B cell (primary cell): ENCODE results near the gene TBC1D2. TPM values are rescaled to one million over a fixed set of nuclear protein-coding genes. Genes with fewer than 3 reads are reported as not detected.

ENCODE experiments used
- ATAC-seq: fragments of 200-7000 bp; cut with Tn5 transposase; one replicate; pipeline ENCODE4 v1.10.0; 2021; ENCODE audit warnings: low read depth, mild to moderate bottlenecking, moderate number of reproducible peaks, moderate library complexity
- CTCF ChIA-PET: fragments of 350-600 bp; sonication (Branson Sonifier 250); formaldehyde crosslinking; loops from one replicate; lab custom pipeline; 2021; ENCODE audit warnings: antibody characterized with exemption, inconsistent platforms; lab: Charles Lee
- POLR2A ChIA-PET: fragments of 350-600 bp; sonication (Branson Sonifier 250); formaldehyde crosslinking; loops from one replicate; lab custom pipeline; 2021; ENCODE audit warnings: antibody characterized with exemption; lab: Charles Lee
- DNase-seq: peaks from one replicate; pipeline ENCODE4 v3.0.0; 2013
- H2AFZ ChIP-seq: 2 replicates; pipeline ENCODE4 v1.6.1; 2012; ENCODE audit warnings: mild to moderate bottlenecking, low read depth, low read length; ENCODE audit not compliant: insufficient read depth, poor library complexity, severe bottlenecking
- H3K27ac ChIP-seq, 2 donors: 1 replicate in 1 of 2; 2 replicates in 1 of 2; pipeline ENCODE4 v1.5.1; 2012 to 2013; ENCODE audit warnings: low read length in 2 of 2, mild to moderate bottlenecking in 2 of 2, moderate library complexity in 1 of 2
- H3K27me3 ChIP-seq, 4 experiments: fragments of 200-600 bp in 1 of 4; sonication (generic) in 1 of 4; replicated peaks in 1 of 4; 1 replicate in 2 of 4; 2 replicates in 2 of 4; pipeline versions ENCODE4 v1.6.1 to v1.7.0; 2013 to 2016; ENCODE audit warnings: low read length in 3 of 4, mild to moderate bottlenecking in 2 of 4, mixed read lengths in 1 of 4, moderate library complexity in 1 of 4; ENCODE audit not compliant: insufficient read depth in 4 of 4, control insufficient read depth in 3 of 4; ENCODE audit errors: control extremely low read depth in 1 of 4
- H3K36me3 ChIP-seq, 2 experiments: replicated peaks in 1 of 2; 1 replicate in 1 of 2; 2 replicates in 1 of 2; pipeline versions ENCODE4 v1.6.1 to v1.7.1; 2013; ENCODE audit warnings: low read length in 1 of 2; ENCODE audit not compliant: insufficient read depth in 2 of 2, control insufficient read depth in 1 of 2; ENCODE audit errors: control extremely low read depth in 1 of 2, extremely low read depth in 1 of 2
- H3K4me1 ChIP-seq, 2 donors: fragments of 200-600 bp in 1 of 2; sonication (generic) in 1 of 2; 1 replicate in 1 of 2; 2 replicates in 1 of 2; pipeline versions ENCODE4 v1.5.1 to v1.6.1; 2013 to 2017; ENCODE audit warnings: low read length in 2 of 2; ENCODE audit not compliant: control insufficient read depth in 2 of 2, insufficient read depth in 2 of 2
- H3K4me2 ChIP-seq: replicated peaks from 2 replicates; pipeline ENCODE3; 2012; ENCODE audit warnings: mild to moderate bottlenecking, low read depth, low read length; ENCODE audit not compliant: poor library complexity, severe bottlenecking
- H3K4me3 ChIP-seq, 5 experiments: fragments of 200-600 bp in 1 of 5; sonication (generic) in 1 of 5; 1 replicate in 3 of 5; 2 replicates in 2 of 5; pipeline versions ENCODE4 v1.5.1 to v1.7.0; 2011 to 2016; ENCODE audit warnings: low read length in 4 of 5, mild to moderate bottlenecking in 4 of 5, low read depth in 2 of 5, control low read depth in 1 of 5, moderate library complexity in 1 of 5; ENCODE audit not compliant: insufficient read depth in 1 of 5; ENCODE audit errors: control extremely low read depth in 1 of 5, extremely low read depth in 1 of 5
- H3K79me2 ChIP-seq: fragments of 200-600 bp; sonication (generic); one replicate; pipeline ENCODE4 v1.6.0; 2016; ENCODE audit warnings: low read length; ENCODE audit not compliant: control insufficient read depth, insufficient read depth
- H3K9ac ChIP-seq: fragments of 200-600 bp; sonication (generic); 2 replicates; pipeline ENCODE4 v1.6.1; 2017; ENCODE audit warnings: mild to moderate bottlenecking, low read length, moderate library complexity
- H3K9me3 ChIP-seq, 3 donors: one replicate each; pipeline versions ENCODE4 v1.6.1 to v1.7.1; 2013; ENCODE audit warnings: low read length in 2 of 3; ENCODE audit not compliant: control insufficient read depth in 2 of 3, insufficient read depth in 1 of 3; ENCODE audit errors: control extremely low read depth in 1 of 3
- H4K20me1 ChIP-seq: 2 replicates; pipeline ENCODE4 v1.6.0; 2012; ENCODE audit warnings: mild to moderate bottlenecking, low read length; ENCODE audit not compliant: insufficient read depth, control insufficient read depth, poor library complexity, severe bottlenecking
- H3K27ac Mint-ChIP-seq: one replicate; pipeline ENCODE4 v1.8.0; 2021; ENCODE audit warnings: mixed read lengths
- H3K27me3 Mint-ChIP-seq: one replicate; pipeline ENCODE4 v1.8.0; 2021; ENCODE audit warnings: mixed read lengths
- H3K4me1 Mint-ChIP-seq: one replicate; pipeline ENCODE4 v1.8.0; 2021; ENCODE audit warnings: mixed read lengths
- H3K4me3 Mint-ChIP-seq: one replicate; pipeline ENCODE4 v1.8.0; 2021; ENCODE audit warnings: mixed read lengths
- H3K9me3 Mint-ChIP-seq: one replicate; pipeline ENCODE4 v1.8.0; 2022; ENCODE audit warnings: mixed read lengths; ENCODE audit not compliant: insufficient read depth
- CTCF ChIP-seq: fragments of 200-600 bp; IDR thresholded peaks from one replicate; pipeline ENCODE4 v1.8.0; 2022; ENCODE audit warnings: antibody characterized with exemption, mild to moderate bottlenecking
- EZH2 ChIP-seq: IDR thresholded peaks from 2 replicates; pipeline ENCODE4 v1.6.1; 2012; ENCODE audit warnings: borderline replicate concordance, low read depth, mild to moderate bottlenecking, moderate library complexity, low read length; ENCODE audit not compliant: insufficient read depth, poor library complexity, severe bottlenecking
- WGBS: methylation state at CpG from one replicate; pipeline ENCODE4 v1.1.5; 2013; ENCODE audit warnings: missing lambda C conversion rate; ENCODE audit not compliant: insufficient coverage; 5-methylcytosine and 5-hydroxymethylcytosine counted together
- intact Hi-C: fragments of 100-400 bp; cut with micrococcal nuclease; formaldehyde crosslinking; loops from one replicate; pipeline ENCODE4 v1.10.0; 2022
- polyA plus RNA-seq: library from polyadenylated mRNA; depleted of rRNA; stranded (reverse); fragments of >200 nt; gene quantifications from 2 replicates; pipeline ENCODE4 v1.2.3, GENCODE V29; 2012
- total RNA-seq, 2 donors: library from RNA; stranded (reverse); fragments of 120-200 nt in 1 of 2; gene quantifications; 1 replicate in 1 of 2; 2 replicates in 1 of 2; pipeline versions ENCODE4 v1.2.3 to v1.2.4, GENCODE V29; 2013 to 2022

TBC1D2 gene
- total and polyA plus RNA-seq, 2 donors (not counting 1 experiment from before 2014, with no cell fraction given) = 5.0 to 5.3 TPM

GRCh38 chr9:98219794-98220370 lies 35.6 kb downstream of the TBC1D2 start:
- DNase-seq (no peak), ATAC-seq (no peak)
- Histone ChIP-seq H3K9ac (no peak overlapping the region), H3K4me1 (no peaks in the 10 kb centered on the region), H3K27ac (no peak overlapping the region), H3K4me3 (no peak overlapping the region), H3K79me2 (no peaks in the 10 kb centered on the region), H3K27me3 (no peaks in the 10 kb centered on the region), H3K36me3 (peaks cover 0 to 5% of the 10 kb centered on the region in 2 experiments), H3K4me2 (no peak overlapping the region), H3K9me3 (no peaks in the 10 kb centered on the region), H4K20me1 (no peaks in the 10 kb centered on the region), H2AFZ (no peak overlapping the region)
- Mint-ChIP-seq H3K27me3 (no peaks in the 10 kb centered on the region), H3K4me1 (no peaks in the 10 kb centered on the region), H3K4me3 (no peak overlapping the region), H3K9me3 (no peaks in the 10 kb centered on the region), H3K27ac (peak overlapping the region; percentile 3)
- ChIA-PET POLR2A (no interaction called here), CTCF (interaction anchor here (0.5 to 1.2 kb wide), 2 partner anchors 12 to 23 kb away, joined by 3 read pairs; no protein-coding TSS in a partner anchor)
- WGBS = 98% methylated on average over 6 of the region's 11 CpGs
- TF ChIP-seq EZH2 (no peak), CTCF (no peak)
- intact Hi-C loops = no loop called here

GRCh38 chr9:98219364-98219716 lies 36.1 kb downstream of the TBC1D2 start:
- intact Hi-C loops = no loop called here
- ChIA-PET CTCF (interaction anchor here (0.5 kb wide), 1 partner anchor 24 kb away, joined by 3 read pairs; no protein-coding TSS in a partner anchor), POLR2A (no interaction called here)
- 97% methylated on average over 6 of the region's 7 CpGs for WGBS
- no peaks in the 10 kb centered on the region for H3K9me3 ChIP-seq
- Mint-ChIP-seq H3K4me1 (no peaks in the 10 kb centered on the region), H3K27me3 (no peaks in the 10 kb centered on the region), H3K9me3 (no peaks in the 10 kb centered on the region), H3K27ac (no peak overlapping the region), H3K4me3 (no peak overlapping the region)
- no peak overlapping the region for H3K4me3 ChIP-seq
- TF ChIP-seq CTCF (no peak), EZH2 (no peak)
- no peak overlapping the region for H3K4me2 ChIP-seq
- no peak overlapping the region for H2AFZ ChIP-seq
- no peaks in the 10 kb centered on the region for H4K20me1 ChIP-seq
- H3K9ac ChIP-seq = no peak overlapping the region
- H3K27ac ChIP-seq = no peak overlapping the region
- ATAC-seq = no peak
- no peaks in the 10 kb centered on the region for H3K4me1 ChIP-seq
- H3K79me2 ChIP-seq = no peaks in the 10 kb centered on the region
- H3K36me3 ChIP-seq = peaks cover 0 to 5% of the 10 kb centered on the region in 2 experiments
- no peak for DNase-seq
- no peaks in the 10 kb centered on the region for H3K27me3 ChIP-seq
